K562 (cell line): ENCODE measurements around the gene MAGI2. TPM values are rescaled to one million over a fixed set of nuclear protein-coding genes. Genes with fewer than 3 reads are reported as not detected.

ENCODE experiments used
- ATAC-seq: fragments of 200-7000 bp; cut with Tn5 transposase; 3 replicates; pipeline ENCODE4 v1.9.1; 2020; ENCODE audit warnings: moderate library complexity
- BruUV-seq: library from RNA; stranded (reverse); fragments of 400-500 nt; replicated peaks from 2 replicates; lab custom pipeline; 2021; lab: Mats Ljungman, UMichigan
- CTCF ChIA-PET: fragments of 300-600 bp; formaldehyde crosslinking; extraction: SDS; loops from one replicate; lab custom pipeline; 2021; ENCODE audit warnings: low intra/inter-chr PET ratio; lab: Yijun Ruan, JAX
- POLR2A ChIA-PET: fragments of 300-600, 350-650 bp; sonication (Branson Sonifier 250); formaldehyde crosslinking; extraction: SDS; loops from one replicate; lab custom pipeline; 2021; ENCODE audit warnings: antibody characterized with exemption, inconsistent platforms; lab: Yijun Ruan, JAX
- DNase-seq, 4 experiments: peaks; one replicate each; pipeline versions ENCODE4 v3.0.0 to v3.0.0-alpha.2; 2011 to 2018; ENCODE audit warnings: low spot score in 3 of 4, mixed read lengths in 3 of 4; ENCODE audit errors: extremely low read depth in 1 of 4
- FAIRE-seq: peaks from 2 replicates; lab custom pipeline; 2011; peaks lifted over from hg19 to GRCh38; lab: Jason Lieb, UNC
- H2AFZ ChIP-seq: 2 replicates; pipeline ENCODE4 v1.6.0; 2011; ENCODE audit warnings: low read depth, low read length, control low read depth, inconsistent platforms
- H3K27ac ChIP-seq: fragments of 200-600 bp; 3 replicates; pipeline ENCODE4 v1.8.0; 2011; ENCODE audit warnings: low read depth, mild to moderate bottlenecking, control low read depth, inconsistent platforms, low read length, moderate library complexity, mixed read lengths; ENCODE audit errors: extremely low read depth
- H3K27me3 ChIP-seq, 2 experiments: fragments of 300-600 bp in 1 of 2; 2 replicates in 1 of 2; 3 replicates in 1 of 2; pipeline versions ENCODE4 v1.6.0 to v1.8.0; 2011; ENCODE audit warnings: inconsistent platforms in 2 of 2, low read length in 2 of 2, mild to moderate bottlenecking in 1 of 2, mixed read lengths in 1 of 2, moderate library complexity in 1 of 2; ENCODE audit not compliant: control insufficient read depth in 2 of 2, insufficient read depth in 2 of 2
- H3K36me3 ChIP-seq: fragments of 300-600 bp; 3 replicates; pipeline ENCODE4 v1.8.0; 2011; ENCODE audit warnings: mild to moderate bottlenecking, low read length, inconsistent platforms; ENCODE audit not compliant: control insufficient read depth, insufficient read depth
- H3K4me1 ChIP-seq, 2 experiments: fragments of 200-600 bp in 1 of 2; replicated peaks in 1 of 2; 2 replicates in 1 of 2; 3 replicates in 1 of 2; pipeline versions ENCODE4 v1.5.1 to v1.8.0; 2011; ENCODE audit warnings: inconsistent platforms in 2 of 2, low read length in 2 of 2, mild to moderate bottlenecking in 1 of 2, mixed read lengths in 1 of 2, moderate library complexity in 1 of 2; ENCODE audit not compliant: control insufficient read depth in 2 of 2, insufficient read depth in 2 of 2
- H3K4me2 ChIP-seq: 2 replicates; pipeline ENCODE4 v1.6.1; 2011; ENCODE audit warnings: low read length, control low read depth, inconsistent platforms, mixed read lengths; ENCODE audit not compliant: insufficient read depth
- H3K4me3 ChIP-seq: fragments of 200-600 bp; sonication (generic), shearing (Covaris generic); 2 replicates; pipeline ENCODE4 v1.5.1; 2016; ENCODE audit warnings: control low read depth, inconsistent platforms
- H3K79me2 ChIP-seq: fragments of 200-600 bp; 3 replicates; pipeline ENCODE4 v1.8.0; 2011; ENCODE audit warnings: low read length, inconsistent platforms; ENCODE audit not compliant: control insufficient read depth, insufficient read depth
- H3K9ac ChIP-seq, 2 experiments: 2 replicates each; pipeline versions ENCODE4 v1.6.0 to v1.6.1; 2011; ENCODE audit warnings: low read depth in 2 of 2, low read length in 2 of 2, control low read depth in 1 of 2, inconsistent platforms in 1 of 2, mild to moderate bottlenecking in 1 of 2, mixed read lengths in 1 of 2; ENCODE audit not compliant: insufficient read depth in 1 of 2
- H3K9me1 ChIP-seq: one replicate; pipeline ENCODE4 v1.6.0; 2011; ENCODE audit warnings: inconsistent platforms, mild to moderate bottlenecking, low read length, moderate library complexity; ENCODE audit not compliant: control insufficient read depth, insufficient read depth
- H3K9me3 ChIP-seq: replicated peaks from 2 replicates; pipeline ENCODE4 v1.5.1; 2011; ENCODE audit warnings: low read depth, low read length, inconsistent platforms; ENCODE audit not compliant: control insufficient read depth, insufficient read depth
- H4K20me1 ChIP-seq: replicated peaks from 2 replicates; pipeline ENCODE4 v1.6.1; 2011; ENCODE audit warnings: low read length, inconsistent platforms, mixed read lengths; ENCODE audit not compliant: control insufficient read depth, insufficient read depth
- BACH1 ChIP-seq: fragments of 200-800 bp; sonication (Bioruptor generic); IDR thresholded peaks from 2 replicates; pipeline ENCODE4 v1.6.1; 2016; ENCODE audit warnings: missing genetic modification characterization, missing compliant biosample characterization
- BRCA1 ChIP-seq, 2 experiments: fragments of 450-650 bp in 1 of 2; sonication (generic) in 1 of 2; formaldehyde crosslinking in 1 of 2; IDR thresholded peaks; 2 replicates each; pipeline versions ENCODE4 v1.5.0 to v1.6.1; 2017 to 2020; ENCODE audit warnings: mild to moderate bottlenecking in 1 of 2, missing genetic modification reagents in 1 of 2
- DNMT1 ChIP-seq: fragments of 450-650 bp; IDR thresholded peaks from 2 replicates; pipeline ENCODE4 v1.6.1; 2016; ENCODE audit warnings: antibody characterized with exemption, mild to moderate bottlenecking
- MYNN ChIP-seq, 2 experiments: sonication (generic); formaldehyde crosslinking in 1 of 2; IDR thresholded peaks; 2 replicates each; pipeline versions ENCODE4 v1.5.0 to v1.6.1; 2016 to 2020; ENCODE audit warnings: antibody characterized with exemption in 1 of 2, missing genetic modification reagents in 1 of 2
- RNF2 ChIP-seq: sonication (generic); IDR thresholded peaks from 2 replicates; pipeline ENCODE4 v1.6.1; 2016
- ZNF146 ChIP-seq: IDR thresholded peaks from one replicate; pipeline ENCODE4 v1.6.1; 2018; ENCODE audit warnings: missing compliant biosample characterization; ENCODE audit not compliant: unreplicated experiment
- ZNF175 ChIP-seq: fragments of 200-800 bp; sonication (Bioruptor generic); IDR thresholded peaks from 2 replicates; pipeline ENCODE4 v1.6.1; 2016; ENCODE audit warnings: low read depth, mild to moderate bottlenecking, missing genetic modification characterization, missing compliant biosample characterization
- ZNF551 ChIP-seq: fragments of 250-450 bp; sonication (Bioruptor Pico); IDR thresholded peaks from 2 replicates; pipeline ENCODE4 v1.5.0; 2021; ENCODE audit warnings: mild to moderate bottlenecking, moderate library complexity
- ZNF644 ChIP-seq: fragments of 200-800 bp; sonication (Bioruptor generic); IDR thresholded peaks from 2 replicates; pipeline ENCODE4 v1.6.1; 2016; ENCODE audit warnings: low read depth, missing genetic modification characterization, missing compliant biosample characterization
- ZNF764 ChIP-seq: fragments of 250-450 bp; sonication (Bioruptor Pico); IDR thresholded peaks from 2 replicates; pipeline ENCODE4 v1.4.0; 2020; ENCODE audit warnings: low read depth, mild to moderate bottlenecking, moderate library complexity
- WGBS: fragments of 100-300 bp; shearing (Covaris generic); methylation state at CpG from one replicate; pipeline ENCODE4 v1.1.6; 2016; ENCODE audit warnings: low coverage, mixed read lengths; ENCODE audit not compliant: insufficient coverage; ENCODE audit errors: missing lambda C conversion rate; 5-methylcytosine and 5-hydroxymethylcytosine counted together
- in situ Hi-C: fragments of 300-500 bp; cut with MboI; formaldehyde crosslinking; loops from 4 replicates; pipeline ENCODE4 v1.15.0; 2018; ENCODE audit warnings: inconsistent platforms, mixed read lengths
- intact Hi-C: fragments of 100-400 bp; cut with micrococcal nuclease; formaldehyde crosslinking; loops from 2 replicates; pipeline ENCODE4 v1.14.2; 2022
- polyA plus RNA-seq, 8 experiments: library from polyadenylated mRNA; depleted of rRNA in 4 of 8; stranded (reverse) in 5 of 8; unstranded in 3 of 8; fragments of >200 nt; fragmentation: Nextera tagmentation in 2 of 8; fragmentation: Illumina TruSeq in 1 of 8; extraction: Ambion mirVana in 2 of 8; extraction: Trizol in 1 of 8; gene quantifications; 2 replicates each; pipeline versions ENCODE4 v1.2.1 to v1.2.3, GENCODE V29; 2011 to 2014; ENCODE audit warnings: inconsistent platforms in 1 of 8, missing spikeins in 1 of 8
- total RNA-seq, 7 experiments: library from RNA; depleted of rRNA in 6 of 7; stranded (reverse); fragments of >200 nt in 6 of 7; fragmentation: Illumina TruSeq in 2 of 7; extraction: Trizol in 2 of 7; gene quantifications; 2 replicates each; pipeline versions ENCODE4 v1.2.1 to v1.2.3, GENCODE V29; 2011 to 2021; ENCODE audit warnings: low replicate concordance in 1 of 7
- TF ChIP-seq, protein P1 (sequence below): fragments of 250-450 bp; sonication (Bioruptor Pico); IDR thresholded peaks from 2 replicates; pipeline ENCODE4 v1.5.0; 2021
- TF ChIP-seq, protein P2 (sequence below), 2 experiments: IDR thresholded peaks in 1 of 2; conservative IDR thresholded peaks in 1 of 2; 2 replicates each; pipeline ENCODE4 v1.6.1; 2016; ENCODE audit warnings: low read depth in 2 of 2, mild to moderate bottlenecking in 1 of 2, missing compliant biosample characterization in 1 of 2, missing genetic modification characterization in 1 of 2, moderate library complexity in 1 of 2
- TF ChIP-seq, protein P3 (sequence below), 2 experiments: fragments of 450-650 bp in 1 of 2; IDR thresholded peaks; 2 replicates each; pipeline ENCODE4 v1.6.1; 2011 to 2017; ENCODE audit warnings: low read depth in 2 of 2, antibody characterized with exemption in 1 of 2, borderline replicate concordance in 1 of 2, low read length in 1 of 2, mild to moderate bottlenecking in 1 of 2, mixed read lengths in 1 of 2; ENCODE audit not compliant: control insufficient read depth in 1 of 2

MAGI2 gene
- total and polyA plus RNA-seq, 9 of the 15 experiments (the other 6 are each of a cell fraction or from before 2014, with no cell fraction given) = 0.27 to 1.4 (median 0.70) TPM

DNA sequence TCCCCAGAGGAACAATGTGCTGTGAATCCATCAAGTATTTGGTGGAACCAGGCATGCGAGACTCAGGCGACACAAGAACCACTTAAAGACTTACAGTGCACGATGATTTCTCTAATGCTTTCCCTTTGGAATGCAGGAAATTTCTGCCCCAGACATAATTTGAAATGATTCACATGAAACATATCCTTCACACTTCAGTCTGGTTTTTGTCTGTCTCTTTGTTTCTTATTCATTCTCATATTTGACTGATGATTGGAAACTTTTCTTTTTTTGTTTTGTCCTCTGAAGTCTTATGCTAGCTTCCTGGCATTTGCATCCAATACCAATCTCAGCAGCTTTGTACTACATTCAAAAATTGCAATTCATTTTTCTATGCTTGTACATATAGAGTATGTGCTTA lies 1152.1 kb downstream of the MAGI2 start (continued):
- TF ChIP-seq, protein P1, sequence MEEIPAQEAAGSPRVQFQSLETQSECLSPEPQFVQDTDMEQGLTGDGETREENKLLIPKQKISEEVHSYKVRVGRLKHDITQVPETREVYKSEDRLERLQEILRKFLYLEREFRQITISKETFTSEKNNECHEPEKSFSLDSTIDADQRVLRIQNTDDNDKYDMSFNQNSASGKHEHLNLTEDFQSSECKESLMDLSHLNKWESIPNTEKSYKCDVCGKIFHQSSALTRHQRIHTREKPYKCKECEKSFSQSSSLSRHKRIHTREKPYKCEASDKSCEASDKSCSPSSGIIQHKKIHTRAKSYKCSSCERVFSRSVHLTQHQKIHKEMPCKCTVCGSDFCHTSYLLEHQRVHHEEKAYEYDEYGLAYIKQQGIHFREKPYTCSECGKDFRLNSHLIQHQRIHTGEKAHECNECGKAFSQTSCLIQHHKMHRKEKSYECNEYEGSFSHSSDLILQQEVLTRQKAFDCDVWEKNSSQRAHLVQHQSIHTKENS (CRISPR knock-in tag) = no peak
- TF ChIP-seq, all 486 proteins: peak for 0

DNA sequence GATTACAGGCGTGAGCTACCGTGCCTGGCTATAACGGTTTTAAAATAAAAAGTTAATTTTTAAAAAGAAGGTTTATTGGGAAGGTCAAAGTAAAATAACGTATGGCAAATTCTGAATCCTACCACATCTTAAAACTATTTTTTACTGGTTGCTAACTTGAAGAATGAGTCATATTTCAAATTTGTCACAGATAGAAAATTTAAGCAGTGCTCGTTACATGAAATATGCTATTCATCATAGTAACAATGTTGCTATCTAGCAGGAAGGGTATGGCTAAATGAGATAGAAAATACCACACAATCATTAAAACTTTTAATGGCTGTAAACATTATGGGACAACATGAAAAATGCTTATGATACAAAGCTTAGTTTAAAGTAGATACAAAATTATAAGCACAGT lies 1154.4 kb downstream of the MAGI2 start:
- 0% methylated on average over 5 of the region's 5 CpGs for WGBS
- TF ChIP-seq RNF2 (no peak), DNMT1 (no peak), ZNF175 (no peak), ZNF551 (CRISPR knock-in tag) (no peak), ZNF644 (tag) (no peak), ZNF764 (CRISPR knock-in tag) (no peak), MYNN (IDR thresholded peaks at IDR 0.05) (no peak), MYNN (CRISPR knock-in tag; IDR thresholded peaks at IDR 0.05) (no peak), BACH1 (tag) (no peak), BRCA1 (IDR thresholded peaks at IDR 0.05) (no peak), BRCA1 (CRISPR knock-in tag; IDR thresholded peaks at IDR 0.05) (no peak), ZNF146 (CRISPR knock-in tag) (no peak)
- TF ChIP-seq, protein P2, sequence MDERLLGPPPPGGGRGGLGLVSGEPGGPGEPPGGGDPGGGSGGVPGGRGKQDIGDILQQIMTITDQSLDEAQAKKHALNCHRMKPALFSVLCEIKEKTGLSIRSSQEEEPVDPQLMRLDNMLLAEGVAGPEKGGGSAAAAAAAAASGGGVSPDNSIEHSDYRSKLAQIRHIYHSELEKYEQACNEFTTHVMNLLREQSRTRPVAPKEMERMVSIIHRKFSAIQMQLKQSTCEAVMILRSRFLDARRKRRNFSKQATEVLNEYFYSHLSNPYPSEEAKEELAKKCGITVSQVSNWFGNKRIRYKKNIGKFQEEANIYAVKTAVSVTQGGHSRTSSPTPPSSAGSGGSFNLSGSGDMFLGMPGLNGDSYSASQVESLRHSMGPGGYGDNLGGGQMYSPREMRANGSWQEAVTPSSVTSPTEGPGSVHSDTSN (CRISPR knock-in tag; IDR thresholded peaks at IDR 0.05; ENCODE audit: low read depth) = no peak
- TF ChIP-seq, protein P2 (tag; conservative IDR thresholded peaks at IDR 0.05; ENCODE audit: low read depth) = no peak
- TF ChIP-seq, protein P3, sequence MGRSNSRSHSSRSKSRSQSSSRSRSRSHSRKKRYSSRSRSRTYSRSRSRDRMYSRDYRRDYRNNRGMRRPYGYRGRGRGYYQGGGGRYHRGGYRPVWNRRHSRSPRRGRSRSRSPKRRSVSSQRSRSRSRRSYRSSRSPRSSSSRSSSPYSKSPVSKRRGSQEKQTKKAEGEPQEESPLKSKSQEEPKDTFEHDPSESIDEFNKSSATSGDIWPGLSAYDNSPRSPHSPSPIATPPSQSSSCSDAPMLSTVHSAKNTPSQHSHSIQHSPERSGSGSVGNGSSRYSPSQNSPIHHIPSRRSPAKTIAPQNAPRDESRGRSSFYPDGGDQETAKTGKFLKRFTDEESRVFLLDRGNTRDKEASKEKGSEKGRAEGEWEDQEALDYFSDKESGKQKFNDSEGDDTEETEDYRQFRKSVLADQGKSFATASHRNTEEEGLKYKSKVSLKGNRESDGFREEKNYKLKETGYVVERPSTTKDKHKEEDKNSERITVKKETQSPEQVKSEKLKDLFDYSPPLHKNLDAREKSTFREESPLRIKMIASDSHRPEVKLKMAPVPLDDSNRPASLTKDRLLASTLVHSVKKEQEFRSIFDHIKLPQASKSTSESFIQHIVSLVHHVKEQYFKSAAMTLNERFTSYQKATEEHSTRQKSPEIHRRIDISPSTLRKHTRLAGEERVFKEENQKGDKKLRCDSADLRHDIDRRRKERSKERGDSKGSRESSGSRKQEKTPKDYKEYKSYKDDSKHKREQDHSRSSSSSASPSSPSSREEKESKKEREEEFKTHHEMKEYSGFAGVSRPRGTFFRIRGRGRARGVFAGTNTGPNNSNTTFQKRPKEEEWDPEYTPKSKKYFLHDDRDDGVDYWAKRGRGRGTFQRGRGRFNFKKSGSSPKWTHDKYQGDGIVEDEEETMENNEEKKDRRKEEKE (IDR thresholded peaks at IDR 0.05; ENCODE audit: borderline replicate concordance in 1 of 2, control insufficient read depth in 1 of 2, low read depth in 2 of 2, low read length in 1 of 2) = no peak
- ChIA-PET POLR2A (interaction anchor here (0.8 kb wide), 1 partner anchor 54 kb away, joined by 3 read pairs; no protein-coding TSS in a partner anchor), CTCF (no interaction called here)
- BruUV-seq = no TSS peak
- H3K4me3 ChIP-seq = no peak overlapping the region
- FAIRE-seq = no peak
- H3K9me1 ChIP-seq = no peaks in the 10 kb centered on the region
- no peaks in the 10 kb centered on the region for H3K9me3 ChIP-seq
- H2AFZ ChIP-seq = no peak overlapping the region
- no peaks in the 10 kb centered on the region for H3K4me1 ChIP-seq
- no peaks in the 10 kb centered on the region for H3K79me2 ChIP-seq
- intact Hi-C loops (no loop called here), in situ Hi-C loops (no loop called here)
- H3K9ac ChIP-seq = no peak overlapping the region
- H4K20me1 ChIP-seq = no peaks in the 10 kb centered on the region
- no peak for DNase-seq
- H3K36me3 ChIP-seq = no peaks in the 10 kb centered on the region
- ATAC-seq = no peak
- no peak overlapping the region for H3K27ac ChIP-seq
- H3K4me2 ChIP-seq = no peak overlapping the region
- H3K27me3 ChIP-seq = no peaks in the 10 kb centered on the region
